Kidney (tissue), 14 donors: ENCODE measurements around the gene UBXN10. TPM values are rescaled to one million over a fixed set of nuclear protein-coding genes. Genes with fewer than 3 reads are reported as not detected.

Experiments used
- DNase-seq, 5 donors: peaks; one replicate each; pipeline ENCODE4 v3.0.0-alpha.2; 2013 to 2020
- FAIRE-seq: peaks from 2 replicates; lab custom pipeline; 2012; peaks lifted over from hg19 to GRCh38; lab: Jason Lieb, UNC
- H3K27ac ChIP-seq, 2 donors: one replicate each; pipeline ENCODE4 v1.7.0; 2013; ENCODE audit warnings: low read depth in 2 of 2, low read length in 2 of 2, inconsistent platforms in 1 of 2
- H3K27me3 ChIP-seq: one replicate; pipeline ENCODE4 v1.7.1; 2013; ENCODE audit warnings: low read length, inconsistent platforms; ENCODE audit not compliant: control insufficient read depth, insufficient read depth
- H3K36me3 ChIP-seq, 3 donors: one replicate each; pipeline versions ENCODE4 v1.7.0 to v1.7.1; 2013; ENCODE audit warnings: low read length in 3 of 3, control low read depth in 1 of 3, inconsistent platforms in 1 of 3; ENCODE audit not compliant: insufficient read depth in 3 of 3, control insufficient read depth in 2 of 3
- H3K4me1 ChIP-seq, 3 donors: one replicate each; pipeline versions ENCODE4 v1.7.0 to v1.7.1; 2013; ENCODE audit warnings: low read length in 3 of 3, inconsistent platforms in 1 of 3, low read depth in 1 of 3; ENCODE audit not compliant: control insufficient read depth in 2 of 3, insufficient read depth in 2 of 3
- H3K4me3 ChIP-seq, 3 donors: one replicate each; pipeline versions ENCODE4 v1.7.0 to v1.8.1; 2013; ENCODE audit warnings: low read length in 3 of 3, control low read depth in 1 of 3, inconsistent platforms in 1 of 3
- H3K9ac ChIP-seq, 3 donors: one replicate each; pipeline versions ENCODE4 v1.7.0 to v1.7.1; 2013; ENCODE audit warnings: low read length in 3 of 3, control low read depth in 1 of 3, inconsistent platforms in 1 of 3
- H3K9me3 ChIP-seq, 3 donors: one replicate each; pipeline versions ENCODE4 v1.7.0 to v1.7.1; 2013; ENCODE audit warnings: low read length in 3 of 3, control low read depth in 1 of 3, inconsistent platforms in 1 of 3; ENCODE audit not compliant: control insufficient read depth in 2 of 3, insufficient read depth in 1 of 3
- CTCF ChIP-seq: IDR thresholded peaks from 3 replicates; pipeline ENCODE4 v1.5.1; 2012; ENCODE audit warnings: mild to moderate bottlenecking, moderate library complexity, borderline replicate concordance; ENCODE audit not compliant: insufficient read depth; ENCODE audit errors: extremely low read depth
- intact Hi-C: fragments of 100-400 bp; cut with DNase I; formaldehyde crosslinking; loops from one replicate; pipeline ENCODE4 v1.11.1; 2022
- polyA plus RNA-seq: library from polyadenylated mRNA; stranded (reverse); fragments of 350-450 nt; fragmentation: Illumina TruSeq; extraction: RNeasy Lipid Tissue Mini Kit (QIAGEN cat#74804); gene quantifications from one replicate; pipeline ENCODE4 v1.2.3, GENCODE V29; 2014; ENCODE audit warnings: low read depth, low replicate concordance; ENCODE audit not compliant: insufficient read depth
- total RNA-seq: library from RNA; stranded (reverse); fragmentation: NEBNext Ultra II Directional; extraction: Animal tissue kit (Norgen Biotek cat#: 25700); gene quantifications from one replicate; pipeline ENCODE4 v1.2.1, GENCODE V29; 2021
- donor health status: control.
- donor health status: control.
- donor health status: control.
- donor health status: control.
- donor health status: control.
- donor health status: DM: yes; HTN: yes; CAD: no.
- donor health status: Normal renal cell carcinoma (clear cell type).

UBXN10 gene
- total and polyA plus RNA-seq, 2 donors from 2014 or later: 2.3 to 12.6 TPM

GRCh38 chr1:20158358-20159070, 27.4 kb upstream of the UBXN10 start:
- no peak overlapping the region for H3K27ac ChIP-seq
- FAIRE-seq (no peak), DNase-seq (peak in 1 of 5 donors; percentile 13)
- H3K9ac ChIP-seq: no peak overlapping the region
- no peak overlapping the region for H3K4me3 ChIP-seq
- no peaks in the 10 kb centered on the region for H3K4me1 ChIP-seq
- no peaks in the 10 kb centered on the region for H3K27me3 ChIP-seq
- no peaks in the 10 kb centered on the region for H3K36me3 ChIP-seq
- peaks cover 0 to 21% (median 2%) of the 10 kb centered on the region in 3 donors for H3K9me3 ChIP-seq
- no peak for TF ChIP-seq CTCF
- intact Hi-C loops: no loop called here

GRCh38 chr1:20160034-20160433, 25.9 kb upstream of the UBXN10 start:
- Histone ChIP-seq H3K36me3 (no peaks in the 10 kb centered on the region), H3K9ac (no peak overlapping the region), H3K9me3 (peaks cover 0 to 21% (median 2%) of the 10 kb centered on the region in 3 donors), H3K27me3 (no peaks in the 10 kb centered on the region), H3K27ac (no peak overlapping the region), H3K4me3 (no peak overlapping the region), H3K4me1 (peaks cover 0 to 2% (median 0%) of the 10 kb centered on the region in 3 donors)
- FAIRE-seq: no peak
- peak in 1 of 5 donors; percentile 8 for DNase-seq
- no peak for TF ChIP-seq CTCF
- intact Hi-C loops: no loop called here

GRCh38 chr1:20164694-20165202, 21.1 kb upstream of the UBXN10 start:
- H3K9me3 ChIP-seq: peaks cover 0 to 11% (median 2%) of the 10 kb centered on the region in 3 donors
- no peak overlapping the region for H3K9ac ChIP-seq
- peaks cover 0 to 5% (median 0%) of the 10 kb centered on the region in 3 donors for H3K4me1 ChIP-seq
- H3K36me3 ChIP-seq: no peaks in the 10 kb centered on the region
- H3K27me3 ChIP-seq: no peaks in the 10 kb centered on the region
- no peak for TF ChIP-seq CTCF
- DNase-seq: peak in 2 of 5 donors; percentile 46 to 65
- intact Hi-C loops: no loop called here
- H3K27ac ChIP-seq: no peak overlapping the region
- no peak overlapping the region for H3K4me3 ChIP-seq
- FAIRE-seq: no peak
